IMR-90 (cell line): ENCODE data around the gene CCDC18. TPM values are rescaled to one million over a fixed set of nuclear protein-coding genes. Genes with fewer than 3 reads are reported as not detected.

ENCODE experiments used
- ATAC-seq: fragments of 200-7000 bp; cut with Tn5 transposase; 2 replicates; pipeline ENCODE4 v1.9.1; 2020; ENCODE audit warnings: low read depth, mild to moderate bottlenecking, moderate library complexity
- BruUV-seq: library from RNA; stranded (reverse); fragments of 400-500 nt; replicated peaks from 2 replicates; lab custom pipeline; 2021; lab: Mats Ljungman, UMichigan
- CTCF ChIA-PET: fragments of 300-600 bp; formaldehyde crosslinking; extraction: SDS; loops from one replicate; lab custom pipeline; 2021; ENCODE audit warnings: antibody characterized with exemption; lab: Yijun Ruan, JAX
- POLR2A ChIA-PET: fragments of 300-600 bp; sonication (Branson Sonifier 250); formaldehyde crosslinking; loops from one replicate; lab custom pipeline; 2022; ENCODE audit warnings: antibody characterized with exemption; ENCODE audit not compliant: unreplicated experiment; lab: Charles Lee
- DNase-seq: peaks from one replicate; pipeline ENCODE4 v3.0.0; 2013
- H2AFZ ChIP-seq: replicated peaks from 2 replicates; pipeline ENCODE3; 2013; ENCODE audit warnings: low read length, mild to moderate bottlenecking; ENCODE audit not compliant: poor library complexity
- H2AK5ac ChIP-seq: 2 replicates; pipeline ENCODE4 v1.6.1; 2013; ENCODE audit warnings: low read depth, low read length, inconsistent platforms
- H2AK9ac ChIP-seq: replicated peaks from 2 replicates; pipeline ENCODE3; 2013; ENCODE audit warnings: mild to moderate bottlenecking, low read depth, low read length, moderate library complexity; ENCODE audit not compliant: poor library complexity
- H2BK120ac ChIP-seq: 2 replicates; pipeline ENCODE4 v1.6.1; 2013; ENCODE audit warnings: low read depth, low read length, inconsistent platforms
- H2BK15ac ChIP-seq: 3 replicates; pipeline ENCODE4 v1.6.1; 2013; ENCODE audit warnings: low read depth, low read length, inconsistent platforms
- H2BK20ac ChIP-seq: 2 replicates; pipeline ENCODE4 v1.6.1; 2013; ENCODE audit warnings: low read depth, mild to moderate bottlenecking, inconsistent platforms, low read length, moderate library complexity
- H2BK5ac ChIP-seq: 2 replicates; pipeline ENCODE4 v1.6.1; 2013; ENCODE audit warnings: mild to moderate bottlenecking, low read depth, low read length, inconsistent platforms; ENCODE audit not compliant: poor library complexity, severe bottlenecking
- H3K14ac ChIP-seq: replicated peaks from 2 replicates; pipeline ENCODE4 v1.6.1; 2013; ENCODE audit warnings: low read depth, low read length, inconsistent platforms
- H3K18ac ChIP-seq: 2 replicates; pipeline ENCODE4 v1.6.1; 2013; ENCODE audit warnings: low read depth, low read length, control low read depth
- H3K23ac ChIP-seq: 2 replicates; pipeline ENCODE4 v1.6.1; 2013; ENCODE audit warnings: low read depth, low read length, inconsistent platforms
- H3K27ac ChIP-seq: 2 replicates; pipeline ENCODE4 v1.5.1; 2013; ENCODE audit warnings: mild to moderate bottlenecking, control low read depth, low read length; ENCODE audit not compliant: insufficient read depth
- H3K27me3 ChIP-seq: 2 replicates; pipeline ENCODE4 v1.6.1; 2013; ENCODE audit warnings: low read length; ENCODE audit not compliant: control insufficient read depth, insufficient read depth
- H3K36me3 ChIP-seq: 2 replicates; pipeline ENCODE4 v1.6.1; 2013; ENCODE audit warnings: low read length, mixed read lengths; ENCODE audit not compliant: control insufficient read depth, insufficient read depth
- H3K4ac ChIP-seq: 2 replicates; pipeline ENCODE4 v1.6.1; 2013; ENCODE audit warnings: low read depth, low read length, inconsistent platforms
- H3K4me1 ChIP-seq: 2 replicates; pipeline ENCODE4 v1.6.1; 2013; ENCODE audit warnings: low read length, mixed read lengths; ENCODE audit not compliant: control insufficient read depth, insufficient read depth
- H3K4me2 ChIP-seq: 2 replicates; pipeline ENCODE4 v1.6.1; 2013; ENCODE audit warnings: low read depth, mild to moderate bottlenecking, control low read depth, low read length, moderate library complexity
- H3K4me3 ChIP-seq: 2 replicates; pipeline ENCODE4 v1.5.1; 2013; ENCODE audit warnings: low read depth, mild to moderate bottlenecking, control low read depth, low read length, moderate library complexity; ENCODE audit not compliant: insufficient read depth
- H3K56ac ChIP-seq: 2 replicates; pipeline ENCODE4 v1.6.1; 2013; ENCODE audit warnings: low read length, inconsistent platforms; ENCODE audit not compliant: insufficient read depth; ENCODE audit errors: extremely low read depth
- H3K79me1 ChIP-seq, 2 experiments: 2 replicates each; pipeline ENCODE4 v1.6.1; 2013; ENCODE audit warnings: low read length in 2 of 2, inconsistent platforms in 1 of 2, low read depth in 1 of 2
- H3K9ac ChIP-seq: 2 replicates; pipeline ENCODE4 v1.6.1; 2013; ENCODE audit warnings: low read depth, low read length, control low read depth
- H3K9me1 ChIP-seq: 2 replicates; pipeline ENCODE4 v1.6.1; 2013; ENCODE audit warnings: low read length, inconsistent platforms; ENCODE audit not compliant: insufficient read depth
- H3K9me3 ChIP-seq: 2 replicates; pipeline ENCODE4 v1.6.1; 2013; ENCODE audit warnings: low read length; ENCODE audit not compliant: control insufficient read depth, insufficient read depth
- H4K20me1 ChIP-seq: 2 replicates; pipeline ENCODE4 v1.6.1; 2013; ENCODE audit warnings: low read length, inconsistent platforms; ENCODE audit not compliant: insufficient read depth
- H4K5ac ChIP-seq: 2 replicates; pipeline ENCODE4 v1.6.1; 2013; ENCODE audit warnings: mild to moderate bottlenecking, low read depth, low read length, control low read depth
- H4K8ac ChIP-seq, 2 experiments: 2 replicates each; pipeline ENCODE4 v1.6.1; 2013; ENCODE audit warnings: low read depth in 2 of 2, low read length in 2 of 2, control low read depth in 1 of 2, inconsistent platforms in 1 of 2
- H4K91ac ChIP-seq: 2 replicates; pipeline ENCODE4 v1.6.1; 2013; ENCODE audit warnings: low read depth, low read length, inconsistent platforms; ENCODE audit not compliant: insufficient read depth
- BHLHE40 ChIP-seq: fragments of 150-350 bp; IDR thresholded peaks from 2 replicates; pipeline ENCODE4 v1.6.1; 2016; ENCODE audit warnings: mild to moderate bottlenecking, low read depth, low read length
- CEBPB ChIP-seq: IDR thresholded peaks from 2 replicates; pipeline ENCODE4 v1.6.1; 2012; ENCODE audit warnings: low read depth, low read length, improper control_type of control experiment
- CHD1 ChIP-seq: IDR thresholded peaks from 2 replicates; pipeline ENCODE4 v1.6.1; 2012; ENCODE audit warnings: low read depth, low read length, improper control_type of control experiment
- MAZ ChIP-seq: IDR thresholded peaks from 2 replicates; pipeline ENCODE4 v1.6.1; 2012; ENCODE audit warnings: low read depth, mild to moderate bottlenecking, low read length, improper control_type of control experiment, moderate library complexity, borderline replicate concordance
- MXI1 ChIP-seq: IDR thresholded peaks from 2 replicates; pipeline ENCODE4 v1.6.1; 2012; ENCODE audit warnings: low read depth, mild to moderate bottlenecking, low read length, moderate library complexity, borderline replicate concordance
- NFE2L2 ChIP-seq: fragments of 150-350 bp; IDR thresholded peaks from 2 replicates; pipeline ENCODE4 v1.6.1; 2016; ENCODE audit warnings: low read depth, mild to moderate bottlenecking, low read length
- POLR2A ChIP-seq: IDR thresholded peaks from 2 replicates; pipeline ENCODE4 v1.6.1; 2012; ENCODE audit warnings: mild to moderate bottlenecking, low read depth, low read length
- RFX5 ChIP-seq: IDR thresholded peaks from 2 replicates; pipeline ENCODE4 v1.8.0; 2012; ENCODE audit warnings: low read depth, mild to moderate bottlenecking, low read length, moderate library complexity
- WGBS, 2 experiments: methylation state at CpG; one replicate each; pipeline versions ENCODE4 v1.1.5 to v1.1.7; 2013; ENCODE audit warnings: missing lambda C conversion rate in 2 of 2; ENCODE audit not compliant: insufficient read length in 1 of 2; ENCODE audit errors: extremely low coverage in 2 of 2; 5-methylcytosine and 5-hydroxymethylcytosine counted together
- dilution Hi-C: fragments of 300-500 bp; cut with HindIII; formaldehyde crosslinking; loops from one replicate; pipeline ENCODE4 v1.14.3; 2018; ENCODE audit warnings: low sequenced_read_pairs; ENCODE audit not compliant: unreplicated experiment
- in situ Hi-C: fragments of 300-500 bp; cut with MboI; formaldehyde crosslinking; loops from 3 replicates; pipeline ENCODE4 v1.14.3; 2019; ENCODE audit warnings: low sequenced_read_pairs, inconsistent platforms, mixed read lengths
- intact Hi-C: fragments of 100-400 bp; cut with micrococcal nuclease; formaldehyde crosslinking; loops from 2 replicates; pipeline ENCODE4 v1.10.0; 2022
- polyA plus RNA-seq, 3 experiments: library from polyadenylated mRNA; depleted of rRNA; stranded (reverse); fragments of >200 nt; gene quantifications; 2 replicates each; pipeline ENCODE4 v1.2.3, GENCODE V29; 2012; ENCODE audit warnings: low replicate concordance in 1 of 3
- total RNA-seq: library from RNA; depleted of rRNA; stranded (reverse); fragments of >200 nt; gene quantifications from 2 replicates; pipeline ENCODE4 v1.2.3, GENCODE V29; 2012

CCDC18 gene
- total and polyA plus RNA-seq, 2 of the 4 experiments (the other 2 are of a cell fraction) = 5.5 to 7.3 TPM

DNA sequence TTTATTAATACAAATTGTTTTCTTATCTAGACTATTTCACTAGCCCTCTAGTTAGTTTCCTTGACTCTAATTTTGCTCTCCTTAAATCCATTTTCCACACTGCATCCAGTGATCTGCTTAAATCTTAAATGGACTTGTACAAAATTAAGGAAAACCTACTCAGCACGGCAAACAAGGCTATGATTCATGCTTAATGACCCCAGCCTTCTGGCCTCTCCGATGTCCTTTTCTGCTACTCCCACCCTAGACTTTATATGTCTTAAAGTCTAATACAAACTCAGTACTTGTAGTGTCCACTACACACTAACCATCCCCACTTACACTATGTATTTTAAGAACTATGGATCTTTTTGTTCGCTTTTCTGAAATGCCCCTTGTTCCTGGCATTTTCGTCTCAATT, 2.5 kb upstream of the CCDC18 start:
- ATAC-seq (no peak), DNase-seq (peak; percentile 44)
- Histone ChIP-seq H3K9me1 (no peaks in the 10 kb centered on the region), H3K23ac (no peak overlapping the region; the same call in 1 of the 2 replicates), H3K4me1 (peaks cover under 1% of the 10 kb centered on the region; the same call in 1 of the 2 replicates), H3K18ac (no peak overlapping the region), H2BK15ac (no peak overlapping the region), H3K4ac (no peak overlapping the region), H3K27ac (no peak overlapping the region), H4K20me1 (peaks cover 29% of the 10 kb centered on the region), H3K9me3 (no peaks in the 10 kb centered on the region), H4K91ac (no peak overlapping the region), H2BK5ac (no peak overlapping the region), H2AK9ac (no peak overlapping the region), H3K27me3 (no peaks in the 10 kb centered on the region), H4K8ac (no peak overlapping the region), H3K36me3 (peaks cover 5% of the 10 kb centered on the region), H2BK20ac (no peak overlapping the region), H3K9ac (peak overlapping the region; percentile 77; the same call in 1 of the 2 replicates), H3K4me2 (peak overlapping the region; percentile 98), H3K14ac (peak overlapping the region; percentile 5; the same call in 1 of the 2 replicates), H3K56ac (no peak overlapping the region), H2AFZ (no peak overlapping the region), H2BK120ac (no peak overlapping the region), H4K5ac (no peak overlapping the region), H3K79me1 (peaks cover 6 to 41% of the 10 kb centered on the region in 2 experiments), H3K4me3 (peak overlapping the region; percentile 53), H2AK5ac (no peak overlapping the region)
- in situ Hi-C loops (no loop called here), dilution Hi-C loops (no loop called here), intact Hi-C loops (loop anchor here (2.0 to 5.0 kb wide), 3 partner anchors 46 to 99 kb away; partner anchors contain the start of gene MTF2)
- ChIA-PET CTCF (no interaction called here), POLR2A (interaction anchor here (0.6 to 1.0 kb wide), 2 partner anchors 25 to 98 kb away, joined by 4 to 7 read pairs; no protein-coding TSS in a partner anchor)
- no TSS peak for BruUV-seq
- no peak for TF ChIP-seq POLR2A
- no peak for TF ChIP-seq MAZ
- no peak for TF ChIP-seq RFX5
- TF ChIP-seq CHD1 = no peak
- TF ChIP-seq BHLHE40 = no peak
- TF ChIP-seq CEBPB = no peak
- no peak for TF ChIP-seq MXI1
- TF ChIP-seq NFE2L2 = no peak
- WGBS, 2 experiments = 20% methylated on average over 1 of the region's 4 CpGs; no CpG with 5 or more reads in 1 of the 2 experiments
